GM13977 (cell line): Measurements from ENCODE around the gene ZNF428.
"Not testable (repeated sequence)": the region's sequence is repeated elsewhere in the genome, so short reads cannot be mapped to it uniquely, and the experiment has no call there.

Experiments
- DNase-seq: peaks from one replicate; pipeline ENCODE4 v3.0.0; 2012; ENCODE audit warnings: low spot score
- CTCF ChIP-seq: IDR thresholded peaks from 2 replicates; pipeline ENCODE4 v1.5.1; 2012; ENCODE audit warnings: mild to moderate bottlenecking, control low read depth; ENCODE audit not compliant: insufficient read depth; ENCODE audit errors: extremely low read depth, missing control alignments
- in situ Hi-C: fragments of 300-500 bp; cut with MboI; formaldehyde crosslinking; loops from one replicate; pipeline ENCODE4 v1.12.0; 2022; ENCODE audit warnings: low sequenced_read_pairs, low pct_unique_long_range_greater_than_20kb, mixed read lengths, inconsistent platforms; ENCODE audit not compliant: unreplicated experiment

ZNF428 gene

GRCh38 chr19:43594710-43595604 is 24.5 kb downstream of the ZNF428 start:
- DNase-seq, result peak; percentile 75
- peak; percentile 99 for TF ChIP-seq CTCF
- in situ Hi-C loops, result no loop called here

- no peak for DNase-seq
- in situ Hi-C loops, result no loop called here
- no peak for TF ChIP-seq CTCF
Measured at GRCh38 chr19:43594081-43594697, 25.2 kb downstream of the ZNF428 start.

- in situ Hi-C loops, result no loop called here
- DNase-seq, result no peak
- no peak for TF ChIP-seq CTCF
Measured at GRCh38 chr19:43592800-43593350, 26.6 kb downstream of the ZNF428 start.

- in situ Hi-C loops, result no loop called here
- no peak for DNase-seq
- TF ChIP-seq CTCF, result no peak
Measured at GRCh38 chr19:43591904-43592772, 27.3 kb downstream of the ZNF428 start.

- no peak for TF ChIP-seq CTCF
- in situ Hi-C loops, result no loop called here
- no peak for DNase-seq
Measured at GRCh38 chr19:43589678-43590077, 29.8 kb downstream of the ZNF428 start.

GRCh38 chr19:43589277-43589676 is 30.2 kb downstream of the ZNF428 start:
- TF ChIP-seq CTCF, result no peak
- in situ Hi-C loops, result no loop called here
- DNase-seq, result no peak

- DNase-seq, in situ Hi-C loops: not testable (repeated sequence)
Measured at GRCh38 chr19:43587029-43587428, 32.4 kb downstream of the ZNF428 start.
